MCF 10A (cell line): ENCODE results near the gene HMGN4. TPM values are rescaled to one million over a fixed set of nuclear protein-coding genes. Genes with fewer than 3 reads are reported as not detected.

ENCODE experiments used
- BruUV-seq: library from RNA; stranded (reverse); fragments of 400-500 nt; replicated peaks from 2 replicates; lab custom pipeline; 2021; lab: Mats Ljungman, UMichigan
- CTCF ChIA-PET: fragments of 300-600 bp; sonication (Branson Sonifier 250); formaldehyde crosslinking; extraction: SDS; loops from one replicate; lab custom pipeline; 2021; ENCODE audit warnings: antibody characterized with exemption, inconsistent platforms; lab: Yijun Ruan, JAX
- POLR2A ChIA-PET: fragments of 300-600, 350-650 bp; sonication (Branson Sonifier 250); formaldehyde crosslinking; extraction: SDS; loops from one replicate; lab custom pipeline; 2020; ENCODE audit warnings: antibody characterized with exemption, inconsistent platforms; lab: Yijun Ruan, JAX
- DNase-seq: peaks from one replicate; pipeline ENCODE4 v3.0.0-alpha.2; 2018; ENCODE audit not compliant: unreplicated experiment
- H3K27ac Mint-ChIP-seq: one replicate; pipeline ENCODE4 v1.8.0; 2022; ENCODE audit warnings: mild to moderate bottlenecking, low read depth, mixed read lengths; ENCODE audit not compliant: unreplicated experiment
- H3K27me3 Mint-ChIP-seq: one replicate; pipeline ENCODE4 v1.8.0; 2022; ENCODE audit warnings: mixed read lengths; ENCODE audit not compliant: insufficient read depth, unreplicated experiment
- H3K36me3 Mint-ChIP-seq: one replicate; pipeline ENCODE4 v1.8.0; 2022; ENCODE audit warnings: mild to moderate bottlenecking, moderate library complexity, mixed read lengths; ENCODE audit not compliant: insufficient read depth, unreplicated experiment
- H3K4me1 Mint-ChIP-seq: one replicate; pipeline ENCODE4 v1.8.0; 2022; ENCODE audit warnings: mixed read lengths; ENCODE audit not compliant: insufficient read depth, unreplicated experiment
- H3K4me3 Mint-ChIP-seq: one replicate; pipeline ENCODE4 v1.8.0; 2022; ENCODE audit warnings: mild to moderate bottlenecking, moderate library complexity, mixed read lengths; ENCODE audit not compliant: unreplicated experiment
- H3K9me3 Mint-ChIP-seq: one replicate; pipeline ENCODE4 v1.8.0; 2022; ENCODE audit warnings: mixed read lengths; ENCODE audit not compliant: unreplicated experiment
- CTCF ChIP-seq: fragments of 200-600 bp; IDR thresholded peaks from one replicate; pipeline ENCODE4 v1.8.0; 2022; ENCODE audit warnings: antibody characterized with exemption, mild to moderate bottlenecking; ENCODE audit not compliant: unreplicated experiment
- intact Hi-C: fragments of 100-400 bp; cut with micrococcal nuclease; formaldehyde crosslinking; loops from 2 replicates; pipeline ENCODE4 v1.14.1; 2022
- total RNA-seq: library from RNA; stranded (reverse); gene quantifications from 2 replicates; pipeline ENCODE4 v1.2.3, GENCODE V29; 2022

Gene HMGN4
- total RNA-seq, 1 experiment from 2014 or later: 71.7 TPM

GRCh38 chr6:26539071-26539615, 977 bp downstream of the HMGN4 start:
- intact Hi-C loops: loop anchor here (5.0 to 10.0 kb wide), 3 partner anchors 67 to 364 kb away; no protein-coding TSS in a partner anchor
- POLR2A ChIA-PET: interaction anchor here (0.7 to 5.0 kb wide), 14 partner anchors 9 to 1290 kb away, joined by 3 to 76 read pairs (median 10); no protein-coding TSS in a partner anchor
- no peak for TF ChIP-seq CTCF
- no peaks in the 10 kb centered on the region for H3K9me3 Mint-ChIP-seq
- peak overlapping the region; percentile 84 for H3K4me3 Mint-ChIP-seq
- H3K27me3 Mint-ChIP-seq: no peaks in the 10 kb centered on the region
- peaks cover 21% of the 10 kb centered on the region for H3K4me1 Mint-ChIP-seq
- CTCF ChIA-PET: interaction anchor here (0.7 to 1.8 kb wide), 3 partner anchors 14 to 756 kb away, joined by 4 to 6 read pairs (median 5); no protein-coding TSS in a partner anchor
- peak; percentile 21 for DNase-seq
- H3K27ac Mint-ChIP-seq: peak overlapping the region; percentile 98
- peaks cover 55% of the 10 kb centered on the region for H3K36me3 Mint-ChIP-seq
- no TSS peak for BruUV-seq

GRCh38 chr6:26541579-26541978, 3.4 kb downstream of the HMGN4 start:
- DNase-seq: no peak
- Mint-ChIP-seq H3K9me3 (no peaks in the 10 kb centered on the region), H3K36me3 (peaks cover 79% of the 10 kb centered on the region), H3K27me3 (no peaks in the 10 kb centered on the region), H3K4me3 (no peak overlapping the region), H3K27ac (no peak overlapping the region), H3K4me1 (peaks cover 17% of the 10 kb centered on the region)
- TF ChIP-seq CTCF: no peak
- BruUV-seq: no TSS peak
- POLR2A ChIA-PET: interaction anchor here (1.0 to 1.9 kb wide), 3 partner anchors 12 to 68 kb away, joined by 3 to 7 read pairs (median 4); no protein-coding TSS in a partner anchor
- intact Hi-C loops: no loop called here
- CTCF ChIA-PET: no interaction called here

- Mint-ChIP-seq H3K4me1 (peaks cover 11% of the 10 kb centered on the region), H3K4me3 (no peak overlapping the region), H3K27me3 (no peaks in the 10 kb centered on the region), H3K9me3 (no peaks in the 10 kb centered on the region), H3K27ac (no peak overlapping the region), H3K36me3 (peaks cover 72% of the 10 kb centered on the region)
- peak; percentile 46 for TF ChIP-seq CTCF
- POLR2A ChIA-PET: no interaction called here
- peak; percentile 41 for DNase-seq
- CTCF ChIA-PET: interaction anchor here (0.6 kb wide), 1 partner anchor 1152 kb away, joined by 4 read pairs; no protein-coding TSS in a partner anchor
- intact Hi-C loops: no loop called here
- BruUV-seq: no TSS peak
Observed at GRCh38 chr6:26543953-26544352, 5.8 kb downstream of the HMGN4 start.

GRCh38 chr6:26544473-26544872, 6.3 kb downstream of the HMGN4 start:
- H3K9me3 Mint-ChIP-seq: no peaks in the 10 kb centered on the region
- BruUV-seq: no TSS peak
- TF ChIP-seq CTCF: no peak
- H3K4me1 Mint-ChIP-seq: peaks cover 11% of the 10 kb centered on the region
- DNase-seq: no peak
- peaks cover 66% of the 10 kb centered on the region for H3K36me3 Mint-ChIP-seq
- no peaks in the 10 kb centered on the region for H3K27me3 Mint-ChIP-seq
- CTCF ChIA-PET: no interaction called here
- POLR2A ChIA-PET: interaction anchor here (0.7 kb wide), 1 partner anchor 512 kb away, joined by 3 read pairs; no protein-coding TSS in a partner anchor
- H3K27ac Mint-ChIP-seq: no peak overlapping the region
- H3K4me3 Mint-ChIP-seq: no peak overlapping the region
- intact Hi-C loops: no loop called here
